ENCODE results near the gene SMARCA2.

The SMARCA2 gene

GRCh38 chr9:2085716-2086115, 70.6 kb downstream of the SMARCA2 start:
- no peak overlapping the region for H3K4me3 ChIP-seq (ENCODE audit: low read depth, low read length)
- DNase-seq (ENCODE audit: low read depth): peak; percentile 79
- TF ChIP-seq, protein P1, sequence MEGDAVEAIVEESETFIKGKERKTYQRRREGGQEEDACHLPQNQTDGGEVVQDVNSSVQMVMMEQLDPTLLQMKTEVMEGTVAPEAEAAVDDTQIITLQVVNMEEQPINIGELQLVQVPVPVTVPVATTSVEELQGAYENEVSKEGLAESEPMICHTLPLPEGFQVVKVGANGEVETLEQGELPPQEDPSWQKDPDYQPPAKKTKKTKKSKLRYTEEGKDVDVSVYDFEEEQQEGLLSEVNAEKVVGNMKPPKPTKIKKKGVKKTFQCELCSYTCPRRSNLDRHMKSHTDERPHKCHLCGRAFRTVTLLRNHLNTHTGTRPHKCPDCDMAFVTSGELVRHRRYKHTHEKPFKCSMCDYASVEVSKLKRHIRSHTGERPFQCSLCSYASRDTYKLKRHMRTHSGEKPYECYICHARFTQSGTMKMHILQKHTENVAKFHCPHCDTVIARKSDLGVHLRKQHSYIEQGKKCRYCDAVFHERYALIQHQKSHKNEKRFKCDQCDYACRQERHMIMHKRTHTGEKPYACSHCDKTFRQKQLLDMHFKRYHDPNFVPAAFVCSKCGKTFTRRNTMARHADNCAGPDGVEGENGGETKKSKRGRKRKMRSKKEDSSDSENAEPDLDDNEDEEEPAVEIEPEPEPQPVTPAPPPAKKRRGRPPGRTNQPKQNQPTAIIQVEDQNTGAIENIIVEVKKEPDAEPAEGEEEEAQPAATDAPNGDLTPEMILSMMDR (conservative IDR thresholded peaks at IDR 0.05; ENCODE audit: low read depth, low read length): no peak

DNA sequence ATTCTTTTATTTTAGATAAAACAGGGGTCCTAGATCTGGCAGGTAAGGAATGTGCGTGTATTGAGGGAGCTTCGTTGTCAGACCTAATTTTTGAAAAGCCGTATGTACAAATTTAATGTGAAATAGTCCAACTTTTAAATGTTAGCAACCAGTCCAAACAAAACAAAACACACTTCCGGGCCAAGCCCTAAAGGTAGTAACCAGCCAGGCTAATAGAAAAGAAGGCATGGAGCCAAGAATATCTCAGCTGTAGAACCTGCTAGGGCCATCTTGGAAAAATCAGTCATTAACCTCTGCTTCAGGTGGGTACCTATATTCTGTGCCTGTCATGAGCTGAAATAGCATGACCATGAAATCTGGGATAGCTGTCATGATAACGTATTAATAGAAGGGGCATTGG, 71.0 kb downstream of the SMARCA2 start:
- H3K4me3 ChIP-seq (ENCODE audit: low read depth, low read length): no peak overlapping the region
- DNase-seq (ENCODE audit: low read depth): peak; percentile 7
- TF ChIP-seq, protein P1 (conservative IDR thresholded peaks at IDR 0.05; ENCODE audit: low read depth, low read length): no peak

- no peak overlapping the region for H3K4me3 ChIP-seq (ENCODE audit: low read depth, low read length)
- DNase-seq (ENCODE audit: low read depth): no peak
- TF ChIP-seq, protein P1 (conservative IDR thresholded peaks at IDR 0.05; ENCODE audit: low read depth, low read length): no peak
Observed at GRCh38 chr9:2086971-2087370, 71.8 kb downstream of the SMARCA2 start.

GRCh38 chr9:2087500-2088313, 72.6 kb downstream of the SMARCA2 start:
- peak; percentile 59 for DNase-seq (ENCODE audit: low read depth)
- H3K4me3 ChIP-seq (ENCODE audit: low read depth, low read length): no peak overlapping the region
- TF ChIP-seq, protein P1 (conservative IDR thresholded peaks at IDR 0.05; ENCODE audit: low read depth, low read length): peak; percentile 60

GRCh38 chr9:2093920-2094597, 78.9 kb downstream of the SMARCA2 start:
- DNase-seq (ENCODE audit: low read depth): peak; percentile 85
- H3K4me3 ChIP-seq (ENCODE audit: low read depth, low read length): no peak overlapping the region
- TF ChIP-seq, protein P1 (conservative IDR thresholded peaks at IDR 0.05; ENCODE audit: low read depth, low read length): no peak

DNA sequence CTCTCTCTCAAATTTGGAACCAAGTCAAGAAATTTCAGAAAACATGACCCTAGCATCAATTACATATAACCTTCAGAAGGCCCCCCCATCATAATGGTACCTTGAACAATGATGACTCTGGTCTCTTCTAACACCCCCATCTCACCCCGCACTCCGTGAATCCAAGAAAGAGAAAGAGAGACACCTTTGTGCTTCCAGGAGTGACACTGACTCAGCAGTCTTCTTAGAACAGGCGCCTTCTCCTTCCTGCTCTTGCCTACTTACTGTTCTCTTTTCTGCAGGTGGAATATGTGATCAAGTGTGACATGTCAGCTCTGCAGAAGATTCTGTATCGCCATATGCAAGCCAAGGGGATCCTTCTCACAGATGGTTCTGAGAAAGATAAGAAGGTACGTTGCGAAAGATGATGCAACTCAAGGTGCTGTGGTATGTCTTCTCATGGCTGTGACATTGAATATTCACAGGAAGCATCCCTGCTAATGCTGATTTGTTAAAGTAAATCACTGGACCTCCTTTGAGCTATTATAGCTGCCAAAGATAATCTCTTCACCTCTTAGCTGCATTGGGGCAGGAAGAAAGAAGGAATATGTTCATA, 81.3 kb downstream of the SMARCA2 start:
- TF ChIP-seq, protein P1 (conservative IDR thresholded peaks at IDR 0.05; ENCODE audit: low read depth, low read length): no peak
- DNase-seq (ENCODE audit: low read depth): no peak
- no peak overlapping the region for H3K4me3 ChIP-seq (ENCODE audit: low read depth, low read length)
